Right ventricle myocardium superior (tissue), 1 donor: Measurements from ENCODE around the gene PHKG2. TPM values are rescaled to one million over a fixed set of nuclear protein-coding genes. Genes with fewer than 3 reads are reported as not detected.

Experiments
- ATAC-seq: fragments of 200-7000 bp; cut with Tn5 transposase; one replicate; pipeline ENCODE4 v1.9.1; 2020; ENCODE audit warnings: mild to moderate bottlenecking; ENCODE audit not compliant: poor library complexity
- DNase-seq: peaks from one replicate; pipeline ENCODE4 v3.0.0-alpha.2; 2020
- intact Hi-C: fragments of 100-400 bp; cut with DNase I; formaldehyde crosslinking; loops from one replicate; pipeline ENCODE4 v1.11.2; 2022
- total RNA-seq: library from RNA; stranded (reverse); fragmentation: NEBNext Ultra II Directional; extraction: Animal tissue kit (Norgen Biotek cat#: 25700); gene quantifications from one replicate; pipeline ENCODE4 v1.2.1, GENCODE V29; 2021
- donor health status: DM: no; HTN: yes; CAD: no; lungs with severe emphysema.

Gene PHKG2
- total RNA-seq, 1 donor from 2014 or later, result 13.4 TPM

GRCh38 chr16:30783280-30784109 lies 35.3 kb downstream of the PHKG2 start:
- intact Hi-C loops, result no loop called here

DNA sequence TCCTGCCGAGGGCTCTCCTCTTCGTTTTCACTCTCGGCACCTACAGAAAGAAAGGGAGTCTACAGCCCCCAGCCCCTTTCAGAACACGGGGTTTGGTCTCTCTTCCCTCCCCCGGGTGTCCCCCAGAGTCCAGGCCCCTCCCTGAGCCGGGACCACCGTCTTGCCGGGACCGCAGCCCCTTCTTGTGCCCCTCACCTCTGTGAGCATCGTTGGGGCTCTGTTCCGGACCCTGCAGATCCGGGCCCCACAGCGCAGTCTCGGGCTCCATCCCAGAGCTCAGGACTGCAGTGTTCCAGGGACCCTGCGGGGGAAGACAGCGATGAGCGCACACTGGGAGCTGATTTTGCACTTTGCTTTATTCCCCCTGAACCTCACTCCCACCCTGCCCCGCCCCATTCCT lies 36.0 kb downstream of the PHKG2 start:
- ATAC-seq (no peak), DNase-seq (no peak)
- intact Hi-C loops, result no loop called here

More at GRCh38 chr16:30783280-30784109, 35.3 kb downstream of the PHKG2 start:
- no peak for ATAC-seq
- DNase-seq, result no peak

DNA sequence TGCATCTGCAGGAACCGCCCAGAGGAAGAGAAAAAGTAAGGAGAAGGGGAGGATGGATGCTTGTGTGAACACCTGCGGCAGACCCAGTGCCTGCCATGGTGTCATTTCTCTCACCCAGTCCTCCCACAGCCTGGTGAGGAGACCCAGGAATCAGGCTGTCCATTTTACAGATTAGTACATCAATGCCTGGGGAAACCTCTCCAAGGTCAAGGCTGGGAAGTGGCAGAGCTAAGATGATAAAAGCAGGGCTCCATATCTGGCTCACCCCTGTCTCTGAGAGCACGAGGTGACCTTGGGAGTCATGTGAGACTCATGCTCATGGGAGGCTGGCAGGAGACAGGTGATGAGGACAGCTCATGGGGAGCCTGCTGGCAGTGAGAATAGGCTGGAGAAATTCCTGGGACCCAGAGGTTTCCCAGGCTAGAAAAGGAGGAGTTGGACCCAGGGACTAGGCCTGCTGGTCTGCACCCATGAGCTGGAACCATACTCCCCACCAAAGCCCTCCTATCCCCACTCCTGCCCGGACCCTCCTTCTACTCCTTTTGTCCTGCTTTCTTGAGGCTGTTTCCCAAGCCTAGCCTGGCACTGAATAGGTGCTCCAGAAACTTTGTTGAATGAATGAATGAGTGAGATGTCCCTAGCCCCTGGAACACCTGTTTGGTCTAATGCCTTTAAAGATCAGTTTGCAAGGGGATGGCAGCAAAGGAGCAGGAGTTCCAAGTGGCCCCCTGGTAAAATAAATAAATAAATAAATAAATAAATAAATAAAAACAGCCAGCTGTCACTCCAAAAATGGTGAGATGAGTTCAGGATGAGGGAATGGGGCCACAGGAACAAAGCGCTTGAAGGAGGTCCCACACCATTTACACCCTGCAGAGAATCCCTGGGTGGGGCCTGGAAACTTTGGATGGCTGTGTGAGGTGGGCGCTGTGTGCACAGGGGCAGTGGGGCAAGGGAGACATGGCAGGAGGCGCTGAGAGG lies 37.2 kb downstream of the PHKG2 start:
- intact Hi-C loops, result no loop called here
- DNase-seq (no peak), ATAC-seq (no peak)

- intact Hi-C loops, result no loop called here
- peak; percentile 66 for ATAC-seq
- peak; percentile 63 for DNase-seq
These were observed 38.1 kb downstream of the PHKG2 start for GRCh38 chr16:30786115-30786935.

GRCh38 chr16:30786936-30787612 lies 38.8 kb downstream of the PHKG2 start, which contains the start of gene ZNF629:
TSS of gene ZNF629 (minus strand) at chr16:30787205. CDS start at chr16:30784482, 2,723 bp downstream.
- intact Hi-C loops, result no loop called here
- DNase-seq, result peak; percentile 72
- ATAC-seq, result peak; percentile 84

GRCh38 chr16:30787613-30788378 lies 39.6 kb downstream of the PHKG2 start:
- intact Hi-C loops, result no loop called here

GRCh38 chr16:30793508-30794069 lies 45.4 kb downstream of the PHKG2 start:
- intact Hi-C loops, result no loop called here
- no peak for ATAC-seq

More at GRCh38 chr16:30787613-30788378, 39.6 kb downstream of the PHKG2 start:
- no peak for DNase-seq
- ATAC-seq, result no peak

GRCh38 chr16:30794634-30795033 lies 46.4 kb downstream of the PHKG2 start:
- DNase-seq (no peak), ATAC-seq (no peak)
- intact Hi-C loops, result no loop called here

More at GRCh38 chr16:30793508-30794069, 45.4 kb downstream of the PHKG2 start:
- DNase-seq, result no peak

GRCh38 chr16:30797670-30798309 lies 49.6 kb downstream of the PHKG2 start:
- intact Hi-C loops, result no loop called here
- no peak for DNase-seq
- peak; percentile 29 for ATAC-seq

Other genes with a start within 250 kb of the PHKG2 start
- gene ZNF768, start 221.9 kb upstream of the PHKG2 start, total RNA-seq, result 71.7 TPM
- 8.0 TPM for gene ZNF747, start 213.6 kb upstream of the PHKG2 start, total RNA-seq
- gene ZNF764, start 190.1 kb upstream of the PHKG2 start, total RNA-seq, result 8.0 TPM
- gene ZNF688, start 176.7 kb upstream of the PHKG2 start, total RNA-seq, result 12.2 TPM
- gene ZNF785, start 162.7 kb upstream of the PHKG2 start, total RNA-seq, result 7.1 TPM
- gene ZNF689, start 138.0 kb upstream of the PHKG2 start, total RNA-seq, result 4.4 TPM
- gene PRR14, start 97.5 kb upstream of the PHKG2 start, total RNA-seq, result 18.9 TPM
- gene FBRS, start 90.0 kb upstream of the PHKG2 start, total RNA-seq, result 28.3 TPM
- gene SRCAP, start 49.3 kb upstream of the PHKG2 start, total RNA-seq, result 36.7 TPM
- gene CFAP119, start 13.6 kb downstream of the PHKG2 start, total RNA-seq, result 0.46 TPM
- 29.4 TPM for gene RNF40, start 13.9 kb downstream of the PHKG2 start, total RNA-seq
- gene ZNF629, start 38.8 kb downstream of the PHKG2 start, total RNA-seq, result 16.5 TPM
- 28.8 TPM for gene BCL7C, start 145.7 kb downstream of the PHKG2 start, total RNA-seq
- gene CTF1, start 148.2 kb downstream of the PHKG2 start, total RNA-seq, result 6.5 TPM
- 4.7 TPM for gene FBXL19, start 175.1 kb downstream of the PHKG2 start, total RNA-seq
- gene ORAI3, start 200.6 kb downstream of the PHKG2 start, total RNA-seq, result 9.5 TPM
- 6.9 TPM for gene SETD1A, start 209.3 kb downstream of the PHKG2 start, total RNA-seq
- gene HSD3B7, start 236.8 kb downstream of the PHKG2 start, total RNA-seq, result 6.7 TPM